ENCODE measurements around the gene CHD9. TPM values are rescaled to one million over a fixed set of nuclear protein-coding genes. Genes with fewer than 3 reads are reported as not detected.
"Not testable (repeated sequence)": the region's sequence is repeated elsewhere in the genome, so short reads cannot be mapped to it uniquely, and the experiment has no call there.

CHD9 gene
- total RNA-seq, 1 donor from 2014 or later = 20.7 TPM

DNA sequence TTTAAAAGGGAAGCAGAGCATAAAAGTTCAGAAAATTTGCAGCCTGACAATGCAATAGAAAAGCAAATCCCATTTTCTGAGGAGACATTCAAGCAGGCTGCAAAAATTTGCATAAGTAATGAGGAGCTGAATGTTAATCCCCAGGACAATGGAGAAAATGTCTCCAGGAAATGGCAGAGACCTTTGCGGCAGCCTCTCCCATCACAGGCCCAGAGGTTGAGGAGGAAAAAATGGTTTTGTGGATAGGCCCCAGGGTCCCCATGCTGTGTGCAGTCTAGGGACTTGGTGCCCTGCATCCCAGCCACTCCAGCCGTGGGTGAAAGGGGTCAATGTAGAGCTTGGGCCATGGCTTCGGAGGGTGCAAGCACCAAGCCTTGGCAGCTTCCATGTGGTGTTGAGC is 19.5 kb downstream of the CHD9 start:
- H3K27ac Mint-ChIP-seq; H3K4me3 Mint-ChIP-seq; H3K9me3 Mint-ChIP-seq; DNase-seq; H3K36me3 Mint-ChIP-seq (ENCODE audit: low read depth); H3K4me1 Mint-ChIP-seq; H3K27me3 Mint-ChIP-seq; intact Hi-C loops (cut with micrococcal nuclease): not testable (repeated sequence)

GRCh38 chr16:53075461-53075860 is 20.7 kb downstream of the CHD9 start:
- H3K4me1 Mint-ChIP-seq; H3K9me3 Mint-ChIP-seq; DNase-seq; H3K36me3 Mint-ChIP-seq (ENCODE audit: low read depth); intact Hi-C loops (cut with micrococcal nuclease); H3K4me3 Mint-ChIP-seq; H3K27me3 Mint-ChIP-seq; H3K27ac Mint-ChIP-seq: not testable (repeated sequence)

GRCh38 chr16:53078247-53078646 is 23.5 kb downstream of the CHD9 start:
- DNase-seq = no peak
- H3K36me3 Mint-ChIP-seq (ENCODE audit: low read depth) = no peaks in the 10 kb centered on the region
- H3K9me3 Mint-ChIP-seq = peaks cover 5% of the 10 kb centered on the region
- H3K27me3 Mint-ChIP-seq = no peaks in the 10 kb centered on the region
- intact Hi-C loops (cut with micrococcal nuclease) = no loop called here
- no peak overlapping the region for H3K27ac Mint-ChIP-seq
- no peak overlapping the region for H3K4me3 Mint-ChIP-seq
- peaks cover 9% of the 10 kb centered on the region for H3K4me1 Mint-ChIP-seq

GRCh38 chr16:53078765-53079485 is 24.1 kb downstream of the CHD9 start:
- DNase-seq = no peak

GRCh38 chr16:53080345-53081031 is 25.7 kb downstream of the CHD9 start:
- H3K36me3 Mint-ChIP-seq (ENCODE audit: low read depth) = no peaks in the 10 kb centered on the region
- H3K9me3 Mint-ChIP-seq = no peaks in the 10 kb centered on the region
- H3K27me3 Mint-ChIP-seq = no peaks in the 10 kb centered on the region
- H3K4me3 Mint-ChIP-seq = no peak overlapping the region
- no peak for DNase-seq
- intact Hi-C loops (cut with micrococcal nuclease) = no loop called here
- no peak overlapping the region for H3K27ac Mint-ChIP-seq
- peaks cover 9% of the 10 kb centered on the region for H3K4me1 Mint-ChIP-seq

More at GRCh38 chr16:53078765-53079485, 24.1 kb downstream of the CHD9 start:
- H3K27ac Mint-ChIP-seq = no peak overlapping the region
- intact Hi-C loops (cut with micrococcal nuclease) = no loop called here
- no peak overlapping the region for H3K4me3 Mint-ChIP-seq
- no peaks in the 10 kb centered on the region for H3K9me3 Mint-ChIP-seq
- no peaks in the 10 kb centered on the region for H3K27me3 Mint-ChIP-seq
- peaks cover 9% of the 10 kb centered on the region for H3K4me1 Mint-ChIP-seq
- H3K36me3 Mint-ChIP-seq (ENCODE audit: low read depth) = no peaks in the 10 kb centered on the region

DNA sequence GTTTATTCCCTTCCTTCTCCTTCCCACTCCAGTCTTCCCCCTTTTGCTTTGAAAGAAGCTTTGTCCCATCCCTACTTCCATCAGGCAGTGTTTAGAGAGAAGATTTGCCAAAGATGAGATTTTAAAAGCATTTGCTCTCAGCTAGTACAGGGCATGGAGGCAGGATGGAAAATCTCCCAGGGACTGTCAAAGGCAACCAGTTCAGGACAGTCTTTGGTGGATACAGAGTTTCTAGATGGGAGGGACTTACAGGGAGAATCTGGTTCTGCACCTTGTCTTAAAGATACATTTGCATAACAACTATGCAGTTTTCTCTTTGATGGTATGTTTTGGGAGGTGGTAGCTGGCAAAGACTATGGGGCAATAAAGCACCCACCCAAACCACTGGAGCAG is 26.2 kb downstream of the CHD9 start:
- H3K4me1 Mint-ChIP-seq = peaks cover 11% of the 10 kb centered on the region
- no peaks in the 10 kb centered on the region for H3K9me3 Mint-ChIP-seq
- intact Hi-C loops (cut with micrococcal nuclease) = no loop called here
- H3K4me3 Mint-ChIP-seq = no peak overlapping the region
- no peaks in the 10 kb centered on the region for H3K36me3 Mint-ChIP-seq (ENCODE audit: low read depth)
- no peaks in the 10 kb centered on the region for H3K27me3 Mint-ChIP-seq
- DNase-seq = no peak
- no peak overlapping the region for H3K27ac Mint-ChIP-seq

DNA sequence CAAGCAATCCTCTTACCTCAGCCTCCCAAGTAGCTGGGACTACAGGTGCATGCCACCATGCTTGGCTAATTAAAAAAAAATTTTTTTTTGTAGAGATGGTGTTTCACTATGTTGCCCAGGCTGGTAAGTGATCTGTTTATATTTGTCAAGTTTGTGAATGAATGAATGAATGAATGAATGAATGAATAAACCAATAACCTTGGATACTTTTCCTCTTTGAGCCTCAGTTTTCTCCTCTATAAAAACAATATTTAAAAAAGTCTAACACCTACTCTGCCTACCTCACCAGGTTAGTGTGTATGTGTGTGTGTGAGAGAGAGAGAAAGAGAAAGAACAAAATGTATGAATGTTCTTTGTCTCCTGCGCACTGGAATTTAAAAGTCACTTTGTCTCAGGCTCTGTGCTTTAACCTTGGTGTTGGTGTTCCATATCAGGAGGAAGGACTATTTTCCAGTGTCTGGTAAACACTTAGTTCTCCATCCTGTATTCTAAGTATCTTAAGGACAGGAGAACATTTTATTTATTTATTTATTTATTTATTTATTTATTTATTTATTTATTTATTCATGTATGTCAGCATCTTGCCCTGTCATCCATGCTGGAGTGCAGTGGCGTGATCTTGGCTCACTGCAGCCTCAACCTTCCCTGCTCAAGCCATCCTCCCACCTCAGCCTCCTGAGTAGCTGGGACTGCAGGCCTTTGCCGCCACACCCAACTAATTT is 27.1 kb downstream of the CHD9 start:
- no peaks in the 10 kb centered on the region for H3K9me3 Mint-ChIP-seq
- H3K4me3 Mint-ChIP-seq = no peak overlapping the region
- peaks cover 11% of the 10 kb centered on the region for H3K4me1 Mint-ChIP-seq
- H3K36me3 Mint-ChIP-seq (ENCODE audit: low read depth) = no peaks in the 10 kb centered on the region
- no peak overlapping the region for H3K27ac Mint-ChIP-seq
- H3K27me3 Mint-ChIP-seq = no peaks in the 10 kb centered on the region
- no peak for DNase-seq
- intact Hi-C loops (cut with micrococcal nuclease) = no loop called here

DNA sequence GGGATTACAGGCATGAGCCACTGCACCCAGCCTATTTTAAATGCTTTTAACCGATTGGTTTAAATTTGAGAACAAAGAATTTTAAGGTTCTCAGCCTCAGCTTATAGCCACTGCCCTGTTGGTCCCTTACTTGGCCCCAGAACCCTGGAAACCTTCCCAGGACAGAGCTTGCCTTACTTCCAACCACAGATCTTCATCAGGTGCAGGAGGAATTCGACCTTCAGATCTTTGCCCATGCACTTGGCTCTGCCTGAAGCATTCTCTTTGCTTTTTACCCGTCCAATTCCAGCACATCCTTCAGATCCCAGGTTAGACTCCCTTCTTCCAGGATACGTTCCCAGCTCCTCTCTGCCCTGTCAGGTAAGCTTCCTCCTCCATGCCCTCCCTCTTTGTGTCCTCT is 27.7 kb downstream of the CHD9 start:
- Mint-ChIP-seq H3K9me3 (no peaks in the 10 kb centered on the region), H3K27me3 (no peaks in the 10 kb centered on the region), H3K27ac (no peak overlapping the region), H3K36me3 (ENCODE audit: low read depth) (no peaks in the 10 kb centered on the region), H3K4me1 (peaks cover 11% of the 10 kb centered on the region), H3K4me3 (no peak overlapping the region)
- DNase-seq = no peak
- intact Hi-C loops (cut with micrococcal nuclease) = no loop called here

- Mint-ChIP-seq H3K4me1 (peaks cover 11% of the 10 kb centered on the region), H3K36me3 (ENCODE audit: low read depth) (no peaks in the 10 kb centered on the region), H3K27me3 (no peaks in the 10 kb centered on the region), H3K9me3 (no peaks in the 10 kb centered on the region), H3K4me3 (no peak overlapping the region), H3K27ac (no peak overlapping the region)
- intact Hi-C loops (cut with micrococcal nuclease) = no loop called here
- DNase-seq = no peak
Observed at GRCh38 chr16:53083119-53083518, 28.3 kb downstream of the CHD9 start.

DNA sequence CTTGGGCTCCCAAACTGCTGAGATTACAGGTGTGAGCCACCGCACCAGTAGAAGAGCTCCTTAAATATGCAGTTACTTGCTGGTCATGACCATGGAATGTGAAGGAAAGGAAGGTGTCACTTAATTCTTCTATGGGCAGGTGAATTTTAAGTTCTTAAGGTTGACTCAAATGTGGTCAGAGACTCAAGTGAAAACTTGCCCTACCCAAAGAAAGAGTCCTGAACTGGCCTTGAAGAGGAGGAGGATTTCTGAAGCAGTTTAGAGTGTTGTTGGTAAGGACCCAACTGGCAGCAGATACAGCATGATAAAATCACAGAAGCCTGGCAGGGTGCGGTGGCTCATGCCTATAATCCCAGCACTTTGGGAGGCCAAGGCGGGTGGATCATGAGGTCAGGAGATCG is 29.4 kb downstream of the CHD9 start:
- intact Hi-C loops (cut with micrococcal nuclease) = no loop called here
- Mint-ChIP-seq H3K4me3 (no peak overlapping the region), H3K9me3 (no peaks in the 10 kb centered on the region), H3K27ac (no peak overlapping the region), H3K36me3 (ENCODE audit: low read depth) (no peaks in the 10 kb centered on the region), H3K4me1 (peaks cover 11% of the 10 kb centered on the region), H3K27me3 (no peaks in the 10 kb centered on the region)
- DNase-seq = no peak

DNA sequence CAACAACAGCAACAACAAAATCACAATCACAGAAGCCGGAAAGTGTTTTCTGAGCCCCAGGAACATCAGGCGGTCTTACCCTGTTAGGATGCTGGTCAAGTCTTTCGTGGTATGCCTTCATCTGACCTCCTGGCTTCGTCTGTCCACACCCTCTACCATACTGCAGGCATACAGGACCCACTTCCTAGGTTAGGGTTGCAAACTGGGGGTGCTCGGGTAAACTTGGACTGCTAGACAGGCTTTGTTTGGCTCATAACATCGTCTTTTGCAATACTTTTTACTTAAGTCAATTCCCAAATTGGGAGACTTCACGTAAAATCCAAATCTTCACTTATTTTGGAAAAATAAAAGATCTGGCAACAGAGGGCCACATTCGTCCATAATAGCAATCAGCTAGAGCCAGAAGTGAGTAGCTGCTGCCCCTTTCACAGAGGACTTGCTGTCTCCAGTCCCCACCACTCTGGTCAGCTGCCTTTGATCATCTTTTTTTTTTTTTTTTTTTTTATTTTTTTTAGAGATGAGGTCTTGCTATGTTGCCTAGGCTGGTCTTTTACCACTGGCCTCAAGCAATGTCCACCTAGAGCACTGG is 30.0 kb downstream of the CHD9 start:
- Mint-ChIP-seq H3K36me3 (ENCODE audit: low read depth) (no peaks in the 10 kb centered on the region), H3K27ac (no peak overlapping the region), H3K9me3 (no peaks in the 10 kb centered on the region), H3K4me3 (no peak overlapping the region), H3K27me3 (no peaks in the 10 kb centered on the region), H3K4me1 (peaks cover 11% of the 10 kb centered on the region)
- intact Hi-C loops (cut with micrococcal nuclease) = no loop called here
- no peak for DNase-seq

DNA sequence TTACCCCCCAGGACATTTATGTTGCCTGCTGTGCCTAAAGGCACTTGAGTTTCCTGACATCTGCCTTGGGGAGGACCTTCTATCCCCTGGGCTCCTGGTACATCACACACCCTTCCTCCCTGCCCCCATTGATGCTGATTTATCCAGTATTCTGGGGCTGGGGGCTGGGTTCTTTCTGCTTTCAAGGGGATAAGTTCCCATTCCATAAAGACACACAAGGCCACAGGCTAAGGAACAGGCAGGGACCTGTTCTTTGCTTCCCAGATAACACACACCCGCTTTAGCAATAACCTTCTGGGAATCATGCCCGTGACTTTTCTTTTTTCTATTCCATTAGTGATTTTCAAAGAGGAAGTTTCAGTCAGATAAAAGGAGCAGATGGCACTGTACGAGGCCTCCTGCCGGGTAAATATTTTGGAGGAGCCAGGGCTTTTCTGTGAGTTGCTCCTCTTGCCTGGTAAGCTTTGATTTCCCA is 30.6 kb downstream of the CHD9 start:
- peaks cover 14% of the 10 kb centered on the region for H3K4me1 Mint-ChIP-seq
- no peak overlapping the region for H3K4me3 Mint-ChIP-seq
- peaks cover 2% of the 10 kb centered on the region for H3K36me3 Mint-ChIP-seq (ENCODE audit: low read depth)
- no peak overlapping the region for H3K27ac Mint-ChIP-seq
- no peaks in the 10 kb centered on the region for H3K9me3 Mint-ChIP-seq
- H3K27me3 Mint-ChIP-seq = no peaks in the 10 kb centered on the region
- intact Hi-C loops (cut with micrococcal nuclease) = no loop called here
- no peak for DNase-seq

GRCh38 chr16:53085931-53086421 is 31.2 kb downstream of the CHD9 start:
- intact Hi-C loops (cut with micrococcal nuclease) = no loop called here
- Mint-ChIP-seq H3K4me3 (no peak overlapping the region), H3K27ac (no peak overlapping the region), H3K36me3 (ENCODE audit: low read depth) (peaks cover 2% of the 10 kb centered on the region), H3K9me3 (no peaks in the 10 kb centered on the region), H3K27me3 (no peaks in the 10 kb centered on the region), H3K4me1 (peaks cover 16% of the 10 kb centered on the region)
- no peak for DNase-seq

DNA sequence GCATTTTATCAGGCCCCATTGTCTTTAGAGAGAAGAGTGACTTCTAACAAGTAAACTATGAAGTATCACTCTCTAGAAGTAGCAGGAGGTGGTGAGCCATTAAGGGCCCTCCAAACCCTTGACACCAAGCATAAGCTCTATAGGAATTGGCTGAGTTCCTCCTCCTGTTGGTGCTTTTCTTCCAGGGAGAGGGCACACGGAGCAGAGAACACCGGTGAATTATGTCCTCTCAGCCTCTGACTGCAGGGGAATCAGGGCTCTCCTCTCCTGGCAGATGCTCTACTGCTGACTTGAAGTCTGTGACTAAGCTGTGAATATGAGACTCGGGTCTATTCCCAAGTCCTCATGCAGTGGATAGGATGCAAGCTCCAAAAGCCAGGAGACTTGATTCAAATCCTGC is 32.3 kb downstream of the CHD9 start:
- intact Hi-C loops (cut with micrococcal nuclease) = no loop called here
- H3K4me1 Mint-ChIP-seq = peaks cover 24% of the 10 kb centered on the region
- H3K36me3 Mint-ChIP-seq (ENCODE audit: low read depth) = peaks cover 2% of the 10 kb centered on the region
- no peaks in the 10 kb centered on the region for H3K9me3 Mint-ChIP-seq
- H3K27ac Mint-ChIP-seq = no peak overlapping the region
- DNase-seq = no peak
- no peaks in the 10 kb centered on the region for H3K27me3 Mint-ChIP-seq
- H3K4me3 Mint-ChIP-seq = no peak overlapping the region
